SK-MEL-5 (cell line): Measurements from ENCODE around the gene SLC38A7. TPM values are rescaled to one million over a fixed set of nuclear protein-coding genes. Genes with fewer than 3 reads are reported as not detected.
"Not testable (repeated sequence)": the region's sequence is repeated elsewhere in the genome, so short reads cannot be mapped to it uniquely, and the experiment has no call there.

ENCODE experiments used
- DNase-seq: peaks from one replicate; pipeline ENCODE4 v3.0.0-alpha.2; 2016; ENCODE audit warnings: low read depth, low spot score
- in situ Hi-C: cut with HindIII; loops from 2 replicates; pipeline ENCODE4 v1.10.0; 2016; ENCODE audit warnings: low sequenced_read_pairs, high pct_unique_total_duplicates, low pct_unique_long_range_greater_than_20kb
- total RNA-seq: library from RNA; depleted of rRNA; stranded (reverse); fragments of >200 nt; shearing (Covaris generic); gene quantifications from 2 replicates; pipeline ENCODE4 v1.2.3, GENCODE V29; 2014

The SLC38A7 gene
- total RNA-seq, 1 experiment from 2014 or later: 30.3 TPM

DNA sequence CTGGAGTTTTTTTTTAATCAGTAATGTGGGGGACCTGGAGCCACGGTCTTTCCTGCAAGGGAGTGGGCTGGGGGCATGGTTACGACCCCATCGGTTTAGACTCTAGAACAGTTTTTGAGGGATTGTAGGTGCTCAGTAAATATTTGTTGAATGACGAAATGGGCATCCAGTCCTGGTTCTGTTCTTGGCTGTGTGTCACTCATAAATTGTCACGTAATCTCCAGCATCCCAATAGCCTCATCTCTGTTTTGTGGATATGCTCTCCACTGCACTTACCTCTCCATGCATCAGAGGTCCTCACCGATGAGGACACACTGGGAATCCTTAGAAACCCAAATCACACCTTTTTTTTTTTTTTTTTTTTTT, 497 bp upstream of the SLC38A7 start:
- no peak for DNase-seq
- in situ Hi-C loops: no loop called here

DNA sequence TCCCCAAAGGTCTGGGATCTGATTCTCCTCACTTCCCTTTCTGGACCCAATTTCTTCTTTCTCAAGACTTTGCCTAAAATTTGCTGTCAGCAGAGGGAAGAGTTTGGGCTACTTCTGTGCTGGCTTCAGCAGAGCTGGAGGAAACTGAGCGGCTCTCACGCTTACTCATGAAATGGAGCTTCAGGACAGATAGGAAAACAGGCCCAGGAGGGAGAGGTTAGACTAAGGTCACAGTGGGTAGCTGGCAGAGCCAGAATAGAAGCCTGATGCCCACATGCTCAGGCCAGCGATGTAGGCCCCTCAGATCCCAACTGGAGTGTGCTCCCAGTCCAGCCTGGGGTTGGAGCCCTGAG, 593 bp downstream of the SLC38A7 start:
- DNase-seq: no peak
- in situ Hi-C loops: no loop called here

DNA sequence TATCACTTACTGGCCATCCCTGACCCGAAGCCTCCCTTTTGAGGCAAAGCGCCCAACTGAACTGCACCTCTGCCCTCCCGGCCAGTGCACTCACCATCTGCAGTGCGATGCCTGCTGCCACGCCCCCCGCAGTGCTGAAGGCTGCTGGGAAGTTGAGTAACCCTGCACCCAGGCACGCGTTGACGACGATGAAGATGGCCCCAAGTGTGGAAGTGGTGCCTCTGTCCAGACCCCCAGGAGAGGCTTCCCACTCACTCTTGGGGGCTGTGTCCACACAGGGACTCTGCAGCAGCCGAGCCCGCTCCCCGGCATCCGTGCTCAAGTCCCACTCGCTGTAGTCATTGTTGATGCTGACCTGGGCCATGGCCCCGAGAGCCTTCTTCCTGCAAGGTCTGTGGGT, 4.8 kb downstream of the SLC38A7 start:
- no peak for DNase-seq
- in situ Hi-C loops: no loop called here

DNA sequence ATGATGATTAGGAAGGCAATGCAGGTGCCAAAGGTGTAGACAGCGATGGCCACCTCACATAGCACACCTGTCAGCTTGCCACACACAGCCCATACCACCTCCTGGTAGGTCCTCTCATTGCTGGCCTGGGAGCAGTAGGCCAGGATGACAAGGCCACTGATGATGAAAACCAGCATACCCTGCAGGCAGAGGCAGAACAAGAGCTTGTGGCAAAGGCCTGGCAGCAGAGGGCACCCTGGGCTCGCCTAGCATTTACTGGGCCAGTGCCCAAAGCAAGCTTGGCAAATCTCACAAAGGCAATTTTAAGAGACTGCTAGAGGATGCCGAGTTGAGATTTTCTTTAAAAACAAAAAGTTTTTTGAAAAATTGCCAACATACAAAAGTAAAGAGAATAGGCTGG, 5.9 kb downstream of the SLC38A7 start:
- peak; percentile 44 for DNase-seq
- in situ Hi-C loops: no loop called here

DNA sequence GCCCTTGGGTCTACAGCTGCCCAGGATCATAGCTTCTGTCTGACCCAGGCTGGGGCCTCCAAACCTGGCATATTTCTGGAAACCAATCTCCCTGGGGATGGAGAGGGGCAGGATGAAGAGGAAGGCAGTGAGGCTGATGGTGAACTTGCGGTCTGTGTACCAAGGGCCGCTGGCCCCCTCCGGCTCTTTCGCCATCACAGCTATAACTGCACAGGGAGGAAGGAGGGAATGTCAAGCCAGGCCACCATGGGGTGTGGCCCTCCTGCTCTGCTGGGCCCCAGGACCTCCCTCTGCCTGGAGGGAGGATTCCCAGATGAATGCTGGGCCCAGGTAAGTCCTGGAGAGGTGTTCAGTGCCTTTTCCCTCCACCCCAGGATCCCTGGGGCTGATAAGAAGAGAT, 6.3 kb downstream of the SLC38A7 start:
- in situ Hi-C loops: no loop called here
- no peak for DNase-seq

DNA sequence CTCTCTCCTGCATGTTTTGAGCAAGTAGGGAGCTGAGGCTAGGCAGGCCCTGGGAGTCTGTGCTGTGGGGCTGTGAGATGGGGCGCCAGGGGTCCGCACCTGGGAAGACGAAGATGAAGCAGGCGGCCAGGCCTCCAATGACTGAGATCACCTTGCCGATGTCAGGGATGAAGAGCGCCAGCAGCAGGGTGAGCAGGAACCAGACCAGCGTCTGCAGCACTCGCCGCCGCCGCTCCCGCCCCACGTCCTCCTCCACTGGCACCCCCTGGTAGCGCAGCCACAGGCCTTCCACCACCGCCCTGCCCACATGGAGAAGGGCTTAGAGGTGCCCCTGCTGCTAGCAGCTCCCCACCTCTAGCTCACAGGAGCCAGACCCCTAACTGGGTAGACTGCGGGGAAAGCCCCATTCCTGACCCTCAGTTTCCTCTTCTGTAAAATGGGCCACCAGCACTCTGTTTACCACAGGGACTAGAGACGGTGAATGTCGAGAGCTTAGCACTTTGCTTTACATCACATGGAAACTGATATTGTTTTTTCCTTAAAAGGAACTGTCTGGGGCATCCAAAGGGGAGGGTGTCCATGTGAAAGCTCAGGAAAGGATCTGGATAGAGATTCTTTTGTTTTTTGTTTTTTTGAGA, 13.5 kb downstream of the SLC38A7 start:
- DNase-seq: no peak
- in situ Hi-C loops: no loop called here

DNA sequence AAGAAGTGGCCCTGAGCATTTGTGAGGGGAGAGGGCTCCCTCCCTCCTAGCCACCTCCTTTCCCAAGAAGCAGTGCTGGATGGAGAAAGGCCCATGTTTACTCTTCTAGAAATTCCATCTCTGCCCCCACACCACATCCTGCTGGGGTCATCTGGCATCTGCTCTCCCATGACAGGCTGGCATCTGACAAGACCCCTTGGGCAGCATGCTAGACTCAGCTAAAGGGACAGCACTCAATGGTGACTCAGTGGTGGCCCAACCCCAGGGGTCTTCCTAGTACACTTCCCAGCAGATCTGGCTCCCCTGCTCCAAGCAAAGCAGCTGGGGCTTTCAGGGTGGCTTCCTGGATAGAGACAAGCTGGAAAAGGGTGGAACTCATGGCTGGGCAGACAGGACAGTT, 14.4 kb downstream of the SLC38A7 start:
- DNase-seq: no peak
- in situ Hi-C loops: no loop called here

DNA sequence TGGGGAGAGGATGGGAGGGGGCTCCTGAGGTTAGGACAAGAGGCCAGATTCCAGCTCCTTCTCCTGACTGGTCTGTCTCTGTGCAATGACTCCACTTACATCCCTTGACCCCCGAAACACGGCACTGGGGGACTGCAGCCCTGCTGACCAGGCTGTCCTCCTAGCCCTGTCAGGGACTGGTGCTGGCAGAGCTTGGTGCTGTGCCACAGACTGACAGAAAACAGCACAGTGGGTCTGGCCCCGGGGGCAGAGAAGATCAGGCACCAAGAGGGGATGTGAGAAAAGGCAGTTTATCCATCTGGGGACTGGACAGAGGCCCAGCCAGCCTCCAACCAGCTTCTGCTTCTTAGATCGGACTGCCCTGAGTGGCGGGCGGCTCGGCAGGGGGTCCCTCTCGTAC, 19.4 kb downstream of the SLC38A7 start:
- DNase-seq: no peak
- in situ Hi-C loops: no loop called here

DNA sequence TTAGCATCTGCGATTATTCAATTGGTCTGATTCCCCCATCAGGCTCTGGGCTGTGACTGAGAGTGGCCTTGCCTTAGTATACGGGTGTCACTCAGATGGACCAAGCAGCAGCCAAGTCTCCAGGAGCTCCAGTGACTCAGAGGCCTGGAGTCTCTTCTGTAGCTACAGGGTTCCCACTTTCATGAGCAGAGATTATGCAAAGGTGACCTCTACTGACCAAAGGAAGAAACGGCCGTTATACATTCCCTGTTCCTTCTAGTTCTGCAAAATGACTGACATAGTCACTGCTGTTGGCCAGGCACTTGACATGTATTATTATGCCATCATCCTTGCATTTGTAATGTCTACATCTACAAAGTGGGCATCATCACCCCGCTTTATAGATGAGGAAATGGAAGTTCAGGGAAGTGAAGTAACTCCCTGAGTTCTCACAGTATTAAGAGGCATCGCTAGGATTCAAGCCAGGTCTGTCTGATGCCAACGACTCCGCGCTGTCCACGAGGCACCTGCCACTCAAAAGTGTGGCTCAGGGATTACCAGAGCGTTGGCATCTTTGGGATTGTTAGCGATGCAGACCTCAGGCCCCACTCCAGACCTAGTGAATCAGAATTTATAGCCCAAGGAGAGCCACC, 23.3 kb downstream of the SLC38A7 start:
- in situ Hi-C loops: no loop called here

DNA sequence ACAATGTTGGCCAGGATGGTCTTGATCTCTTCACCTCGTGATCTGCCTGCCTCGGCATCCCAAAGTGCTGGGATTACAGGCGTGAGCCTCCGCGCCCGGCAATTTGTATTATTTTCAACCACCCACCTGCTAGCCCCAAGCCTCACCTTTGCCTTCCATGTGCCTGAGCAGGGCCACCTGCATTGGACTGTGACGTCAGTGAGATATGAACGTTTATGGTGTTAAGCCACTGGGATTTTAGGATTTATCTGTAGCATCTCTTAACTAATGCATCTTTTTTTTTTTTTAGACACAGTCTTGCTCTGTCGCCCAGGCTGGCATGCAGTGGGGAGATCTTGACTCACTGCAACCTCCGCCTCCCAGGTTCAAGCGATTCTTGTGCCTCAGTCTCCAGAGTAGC, 24.7 kb downstream of the SLC38A7 start:
- in situ Hi-C loops, DNase-seq: not testable (repeated sequence)

More for the DNA sequence above, 23.3 kb downstream of the SLC38A7 start:
- DNase-seq: peak; percentile 87

DNA sequence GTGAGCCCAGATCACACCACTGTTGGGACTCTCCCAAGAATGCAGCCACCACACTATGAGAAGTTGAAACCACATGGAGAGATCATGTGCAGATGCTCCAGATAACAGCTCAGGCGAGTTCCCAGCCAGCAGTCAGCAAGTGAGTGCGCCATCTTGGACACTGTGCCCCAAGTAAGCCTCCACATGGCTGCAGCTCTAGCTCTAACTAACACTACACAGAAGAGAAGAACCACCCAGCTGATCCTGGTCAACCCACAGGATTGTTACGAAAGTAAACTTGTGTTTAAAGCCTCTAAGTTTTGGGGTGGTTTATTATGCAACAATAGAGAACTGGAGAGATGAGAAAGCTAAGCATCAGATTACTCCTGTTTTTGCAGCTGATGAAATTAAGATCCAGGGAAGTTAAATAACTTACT, 25.8 kb downstream of the SLC38A7 start:
- in situ Hi-C loops: no loop called here

DNA sequence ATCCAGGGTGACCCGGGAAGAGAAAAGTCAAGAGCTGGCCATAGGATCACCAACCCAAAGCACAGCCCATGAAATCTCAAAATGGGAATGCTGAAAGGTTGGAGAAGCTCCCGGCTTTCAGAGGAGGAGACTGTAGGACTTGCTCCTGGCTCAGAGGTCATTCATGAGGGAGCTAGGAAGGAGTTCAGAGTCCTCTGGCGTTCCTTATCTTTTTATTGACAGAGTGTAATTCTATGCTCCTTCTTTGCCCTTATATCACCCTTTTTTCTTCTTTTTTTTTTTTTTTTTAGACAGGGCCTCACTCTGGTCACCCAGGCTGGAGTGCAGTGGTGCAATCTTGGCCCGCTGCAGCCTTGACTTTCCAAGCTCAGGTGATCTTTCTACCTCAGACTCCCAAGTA, 27.7 kb downstream of the SLC38A7 start:
- in situ Hi-C loops: no loop called here
- DNase-seq: no peak

More for the DNA sequence above, 25.8 kb downstream of the SLC38A7 start:
- no peak for DNase-seq

DNA sequence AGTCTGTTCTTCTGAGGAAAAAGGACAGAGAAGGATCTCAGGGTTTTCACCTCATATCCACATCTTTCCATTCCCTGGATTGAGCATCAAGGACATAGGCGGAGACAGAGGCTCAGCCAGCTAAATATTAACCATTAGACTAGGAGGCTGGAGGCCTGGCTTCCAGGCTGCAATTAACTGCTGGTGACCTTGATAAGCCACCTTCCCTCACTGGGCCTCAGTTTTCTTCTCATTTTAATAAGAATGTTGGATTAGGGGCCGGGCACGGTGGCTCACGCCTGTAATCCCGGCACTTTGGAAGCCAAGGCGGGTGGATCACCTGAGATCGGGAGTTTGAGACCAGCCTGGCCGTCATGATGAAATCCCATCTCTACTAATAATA, 29.4 kb downstream of the SLC38A7 start:
- in situ Hi-C loops: no loop called here
- DNase-seq: no peak

DNA sequence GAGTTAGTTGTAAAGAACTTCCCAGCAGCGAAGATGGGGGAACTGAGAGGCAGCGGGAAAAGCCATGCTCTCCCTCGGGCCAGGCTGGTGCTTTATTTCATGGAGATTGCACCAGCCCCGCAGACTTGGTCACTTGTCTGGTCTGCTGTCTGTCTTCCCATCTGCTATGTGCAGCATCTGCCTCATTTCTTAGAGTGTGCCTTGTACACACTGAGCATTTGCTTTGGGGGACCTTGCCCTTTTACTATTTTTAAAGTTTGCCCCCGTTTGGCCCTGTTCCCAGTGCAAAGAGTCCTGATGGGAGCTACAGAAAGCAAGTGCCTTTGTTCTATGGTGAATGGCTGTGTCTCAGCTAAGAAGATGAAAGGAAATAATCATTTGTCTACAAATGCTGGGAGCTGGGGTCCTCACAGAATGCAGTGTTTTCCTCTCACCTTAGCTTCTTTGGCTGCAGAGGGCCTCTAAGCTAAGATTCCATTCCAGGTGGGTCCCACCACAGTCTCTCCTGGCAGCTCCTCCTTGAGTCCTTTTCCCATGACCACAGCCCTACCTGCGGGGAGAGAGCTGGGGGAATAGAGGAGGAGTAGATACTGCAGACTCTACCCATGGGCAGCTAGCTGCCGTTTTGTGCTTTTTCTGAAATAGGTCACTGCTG, 29.9 kb downstream of the SLC38A7 start:
- in situ Hi-C loops: no loop called here
- DNase-seq: no peak

DNA sequence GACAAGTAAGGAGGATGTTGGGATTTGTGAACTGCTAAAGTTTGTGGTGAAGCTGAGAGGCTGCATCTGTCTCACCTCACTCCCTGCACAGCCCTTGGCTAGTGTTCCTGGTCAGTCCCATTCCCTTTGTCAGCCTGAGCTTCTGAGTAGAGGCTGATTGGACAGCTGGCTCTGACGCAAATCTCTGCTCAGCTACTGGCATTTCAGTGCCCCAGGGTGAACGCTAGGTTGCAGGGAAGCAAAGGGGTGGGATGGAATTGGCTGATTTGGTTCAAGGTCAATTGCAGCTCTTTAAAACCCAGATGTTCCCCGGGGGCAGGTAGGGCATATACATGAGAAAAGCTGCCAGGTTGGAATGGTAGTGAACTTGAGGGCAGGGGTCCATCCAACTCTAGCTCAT, 31.8 kb downstream of the SLC38A7 start:
- in situ Hi-C loops: no loop called here
- peak; percentile 77 for DNase-seq

DNA sequence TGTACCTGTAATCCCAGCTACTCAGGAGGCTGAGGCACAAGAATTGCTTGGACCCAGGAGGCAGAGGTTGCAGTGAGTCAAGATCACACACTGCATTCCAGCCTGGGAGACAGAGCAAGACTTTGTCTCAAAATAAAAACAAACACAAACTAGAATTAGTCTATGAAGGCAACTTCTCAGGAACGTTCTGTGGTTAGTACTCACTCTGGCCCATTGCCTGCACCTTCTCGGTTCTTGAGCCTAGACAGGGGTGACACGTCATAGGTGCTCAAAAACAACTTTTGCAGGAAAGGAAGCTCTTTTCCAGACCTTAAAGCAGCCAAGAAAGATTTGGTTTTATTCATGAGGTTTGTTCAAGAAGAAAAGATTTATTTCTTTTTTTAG, 32.6 kb downstream of the SLC38A7 start:
- in situ Hi-C loops: no loop called here
- no peak for DNase-seq

DNA sequence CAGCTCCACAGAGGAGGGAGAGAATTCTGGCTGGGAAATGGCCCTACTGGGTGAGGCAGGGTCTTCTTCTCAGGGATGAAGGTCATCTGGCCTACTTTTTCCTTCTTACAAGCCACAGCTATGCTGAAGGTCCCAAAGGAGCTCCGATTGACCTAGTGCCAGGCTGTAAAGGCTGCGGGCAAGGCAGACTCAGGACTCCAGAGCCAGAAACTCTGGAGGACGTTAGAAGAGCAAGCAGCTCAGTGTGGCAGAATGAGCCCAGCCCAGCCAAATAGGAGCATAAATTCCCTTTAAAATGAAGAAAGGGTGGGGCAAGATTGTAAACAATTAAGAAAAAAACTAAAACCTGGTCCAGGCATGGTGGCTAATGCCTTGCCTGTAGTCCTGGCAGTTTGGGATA, 34.9 kb downstream of the SLC38A7 start:
- in situ Hi-C loops: no loop called here
- DNase-seq: no peak

DNA sequence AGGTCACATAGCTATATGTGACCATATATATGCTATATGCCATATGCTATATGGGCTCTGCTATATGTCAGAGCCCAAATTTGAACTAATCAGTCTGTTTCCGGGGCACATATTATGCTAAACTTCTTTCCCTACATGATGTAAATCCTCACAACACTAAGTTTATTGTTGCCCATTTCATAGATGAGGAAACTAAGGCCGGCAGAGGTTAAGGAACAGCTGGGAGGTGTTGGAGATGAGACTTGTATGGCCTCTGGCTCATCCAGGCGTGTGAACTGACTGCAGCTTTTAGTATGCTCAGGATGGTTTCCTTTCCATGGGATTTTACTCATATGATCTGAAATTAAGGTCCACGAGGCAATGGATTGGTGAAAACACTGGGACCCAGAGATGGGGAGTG, 37.5 kb downstream of the SLC38A7 start:
- in situ Hi-C loops: no loop called here
- no peak for DNase-seq

DNA sequence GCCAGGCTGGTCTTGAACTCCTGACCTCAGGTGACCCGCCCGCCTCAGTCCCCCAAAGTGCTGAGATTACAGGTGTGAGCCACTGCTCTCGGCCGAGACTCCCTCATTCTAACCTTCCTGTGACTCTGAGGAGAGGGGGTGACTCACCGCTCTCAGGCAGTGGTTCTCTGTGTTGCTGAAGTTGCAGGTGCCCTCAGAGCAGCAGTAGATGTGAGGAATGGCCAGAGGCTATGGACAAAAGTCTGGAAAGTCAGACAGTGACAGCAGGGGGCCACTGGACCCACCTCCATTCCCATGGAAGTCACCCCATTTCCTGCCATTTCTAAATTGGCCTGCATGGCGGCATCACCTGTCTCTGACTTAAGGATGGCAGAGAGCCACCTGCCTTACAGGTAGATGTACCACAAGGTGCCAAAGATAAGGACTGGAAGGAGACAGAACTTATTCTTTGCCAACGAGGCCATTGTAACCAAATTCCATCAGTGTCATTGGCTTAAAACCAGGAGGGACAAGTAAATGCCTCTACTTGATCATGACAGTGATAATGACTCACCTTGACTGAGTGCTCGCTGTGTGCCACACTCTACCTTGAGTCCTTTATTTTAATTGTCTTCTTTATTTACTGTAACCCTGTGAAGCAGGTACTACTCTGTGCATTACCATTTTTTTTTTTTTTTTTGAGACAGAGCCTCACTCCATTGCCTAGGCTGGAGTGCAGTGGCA, 39.6 kb downstream of the SLC38A7 start:
- DNase-seq: no peak
- in situ Hi-C loops: no loop called here
